ENCODE results near the gene DYRK1B. TPM values are rescaled to one million over a fixed set of nuclear protein-coding genes. Genes with fewer than 3 reads are reported as not detected.
"Not testable (repeated sequence)": the region's sequence is repeated elsewhere in the genome, so short reads cannot be mapped to it uniquely, and the experiment has no call there.

The DYRK1B gene
- total RNA-seq, 1 donor from 2014 or later = 15.5 TPM

GRCh38 chr19:39809368-39809767 lies 24.6 kb downstream of the DYRK1B start:
- no peak overlapping the region for H3K4me3 ChIP-seq (ENCODE audit: low read depth, low read length)
- no peak for DNase-seq (ENCODE audit: low read depth)
- no peak for TF ChIP-seq CTCF (conservative IDR thresholded peaks at IDR 0.05; ENCODE audit: low read depth, low read length)

DNA sequence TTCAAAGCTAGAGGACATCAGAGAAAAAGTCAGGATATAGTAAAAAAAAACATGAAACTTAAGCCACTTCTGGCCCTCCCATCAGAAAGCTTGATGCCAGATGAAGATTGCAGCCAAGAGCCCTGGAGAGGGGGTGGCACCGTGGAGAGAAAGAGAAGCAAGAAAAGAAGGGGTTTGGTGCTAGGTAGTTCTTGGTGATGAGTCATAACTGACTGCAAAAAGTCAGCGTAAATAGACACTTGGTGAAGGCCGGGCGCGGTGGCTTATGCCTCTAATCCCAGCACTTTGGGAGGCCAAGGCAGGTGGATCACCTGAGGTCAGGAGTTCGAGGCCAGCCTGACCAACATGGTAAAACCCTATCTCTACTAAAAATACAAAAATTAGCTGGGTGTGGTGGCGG lies 25.3 kb downstream of the DYRK1B start:
- H3K4me3 ChIP-seq (ENCODE audit: low read depth, low read length); DNase-seq (ENCODE audit: low read depth): not testable (repeated sequence)

GRCh38 chr19:39807846-39808364 lies 26.1 kb downstream of the DYRK1B start:
- TF ChIP-seq CTCF (conservative IDR thresholded peaks at IDR 0.05; ENCODE audit: low read depth, low read length) = no peak
- no peak for DNase-seq (ENCODE audit: low read depth)

DNA sequence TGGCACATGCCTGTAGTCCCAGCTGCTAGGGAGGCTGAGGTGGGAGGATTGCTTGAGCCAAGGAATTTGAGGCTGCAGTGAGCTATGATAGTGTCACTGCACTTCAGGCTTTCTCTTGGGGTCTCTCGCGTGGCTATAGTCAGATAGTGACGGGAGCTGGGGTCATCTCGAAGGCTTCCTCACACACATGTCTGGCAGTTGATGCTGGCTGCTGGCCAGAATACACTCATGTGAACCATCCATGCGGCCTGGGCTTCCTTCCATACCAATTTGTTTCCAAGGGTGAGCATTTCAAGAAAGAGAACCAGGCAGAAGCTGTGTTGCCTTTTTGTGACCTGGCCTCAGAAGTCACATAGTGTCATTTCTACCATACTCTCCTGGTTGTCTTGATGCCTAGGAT lies 28.9 kb downstream of the DYRK1B start:
- no peak for DNase-seq (ENCODE audit: low read depth)
- no peak for TF ChIP-seq CTCF (conservative IDR thresholded peaks at IDR 0.05; ENCODE audit: low read depth, low read length)

More at GRCh38 chr19:39807846-39808364, 26.1 kb downstream of the DYRK1B start:
- H3K4me3 ChIP-seq (ENCODE audit: low read depth, low read length) = no peak overlapping the region

GRCh38 chr19:39802958-39803357 lies 31.0 kb downstream of the DYRK1B start:
- TF ChIP-seq CTCF (conservative IDR thresholded peaks at IDR 0.05; ENCODE audit: low read depth, low read length) = no peak
- no peak for DNase-seq (ENCODE audit: low read depth)
- no peak overlapping the region for H3K4me3 ChIP-seq (ENCODE audit: low read depth, low read length)

More for the DNA sequence above, 28.9 kb downstream of the DYRK1B start:
- no peak overlapping the region for H3K4me3 ChIP-seq (ENCODE audit: low read depth, low read length)

DNA sequence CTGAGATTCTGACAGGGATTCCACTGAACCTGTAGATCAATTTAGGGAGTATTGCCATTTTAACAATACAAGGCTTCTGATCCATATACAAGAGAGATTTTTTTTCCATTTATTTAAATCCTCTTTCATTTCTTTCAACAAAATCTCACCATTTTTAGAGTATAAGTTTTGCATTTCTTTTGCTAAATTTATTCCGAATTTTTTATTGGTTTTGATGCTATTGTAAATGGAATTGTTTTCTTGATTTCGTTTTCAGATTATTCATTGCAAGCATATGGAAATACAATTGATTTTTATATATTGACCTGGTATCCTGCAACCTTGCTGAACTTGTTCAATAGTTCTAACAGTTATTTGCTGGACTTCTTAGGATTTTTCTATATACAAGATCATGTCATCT lies 36.9 kb downstream of the DYRK1B start:
- TF ChIP-seq CTCF (conservative IDR thresholded peaks at IDR 0.05; ENCODE audit: low read depth, low read length) = no peak
- H3K4me3 ChIP-seq (ENCODE audit: low read depth, low read length) = no peak overlapping the region
- DNase-seq (ENCODE audit: low read depth) = no peak

- DNase-seq (ENCODE audit: low read depth) = no peak
- TF ChIP-seq CTCF (conservative IDR thresholded peaks at IDR 0.05; ENCODE audit: low read depth, low read length) = no peak
- H3K4me3 ChIP-seq (ENCODE audit: low read depth, low read length) = no peak overlapping the region
Measured at GRCh38 chr19:39796000-39796498, 37.9 kb downstream of the DYRK1B start.
